Psoas muscle (tissue), 8 donors: ENCODE data around the gene RAB21. TPM values are rescaled to one million over a fixed set of nuclear protein-coding genes. Genes with fewer than 3 reads are reported as not detected.

ENCODE experiments used
- ATAC-seq, 4 donors: fragments of 200-7000 bp; cut with Tn5 transposase; one replicate each; pipeline ENCODE4 v1.9.1; 2020; ENCODE audit warnings: moderate library complexity in 3 of 4, mild to moderate bottlenecking in 2 of 4
- DNase-seq, 2 donors: peaks; one replicate each; pipeline ENCODE4 v3.0.0-alpha.2; 2020
- H3K27ac ChIP-seq: fragments of 200-600 bp; one replicate; pipeline ENCODE4 v1.8.0; 2022
- H3K27me3 ChIP-seq, 3 donors: fragments of 200-600 bp in 1 of 3; one replicate each; pipeline versions ENCODE4 v1.6.1 to v1.8.0; 2013 to 2022; ENCODE audit warnings: low read length in 2 of 3, mild to moderate bottlenecking in 2 of 3, moderate library complexity in 1 of 3; ENCODE audit not compliant: insufficient read depth in 3 of 3
- H3K36me3 ChIP-seq, 2 donors: fragments of 200-600 bp in 1 of 2; one replicate each; pipeline versions ENCODE4 v1.6.1 to v1.8.0; 2013 to 2022; ENCODE audit warnings: low read depth in 1 of 2, mild to moderate bottlenecking in 1 of 2, moderate library complexity in 1 of 2; ENCODE audit not compliant: insufficient read depth in 1 of 2
- H3K4me1 ChIP-seq: fragments of 200-600 bp; one replicate; pipeline ENCODE4 v1.8.0; 2022
- H3K4me3 ChIP-seq: fragments of 200-600 bp; one replicate; pipeline ENCODE4 v1.8.0; 2022; ENCODE audit warnings: mild to moderate bottlenecking
- H3K9me3 ChIP-seq: fragments of 200-600 bp; one replicate; pipeline ENCODE4 v1.8.0; 2022
- WGBS, 3 donors: extraction: QIAGEN DNeasy Blood & Tissue Kit; methylation state at CpG; one replicate each; pipeline versions ENCODE4 v1.1.6 to v1.1.7; 2013; 5-methylcytosine and 5-hydroxymethylcytosine counted together
- intact Hi-C, 2 donors: fragments of 100-400 bp; cut with DNase I; formaldehyde crosslinking; loops; one replicate each; pipeline versions ENCODE4 v1.11.0 to v1.14.2; 2022
- polyA plus RNA-seq, 3 donors: library from polyadenylated mRNA; stranded (reverse); fragments of 200-250 nt; gene quantifications; one replicate each; pipeline ENCODE4 v1.2.3, GENCODE V29; 2013
- total RNA-seq, 4 donors: library from RNA; stranded (reverse); fragmentation: NEBNext Ultra II Directional in 2 of 4; extraction: Animal tissue kit (Norgen Biotek cat#: 25700) in 2 of 4; gene quantifications; one replicate each; pipeline versions ENCODE4 v1.2.1 to v1.2.4, GENCODE V29; 2021 to 2023
- TF ChIP-seq, protein P1 (sequence below): fragments of 200-600 bp; IDR thresholded peaks from one replicate; pipeline ENCODE4 v1.8.0; 2022; ENCODE audit warnings: antibody characterized with exemption
- donor health status: healthy with polysubstance abuse.
- donor health status: DM: no; HTN: no; CAD: no; lungs with moderate emphysema.
- donor health status: Bipolar disorder and iron deficiency.
- donor health status: healthy.
- donor health status: DM: yes; HTN: yes; CAD: no.
- donor health status: DM: no; HTN: no; CAD: no.
- donor health status: DM: no; HTN: no; CAD: no.
- donor health status: DM: yes; HTN: yes; CAD: no.

The RAB21 gene
- total and polyA plus RNA-seq, 7 donors = 23.7 to 180 (median 152) TPM

- ATAC-seq (no peak), DNase-seq (no peak)
- no peak overlapping the region for H3K27ac ChIP-seq
- TF ChIP-seq, protein P1, sequence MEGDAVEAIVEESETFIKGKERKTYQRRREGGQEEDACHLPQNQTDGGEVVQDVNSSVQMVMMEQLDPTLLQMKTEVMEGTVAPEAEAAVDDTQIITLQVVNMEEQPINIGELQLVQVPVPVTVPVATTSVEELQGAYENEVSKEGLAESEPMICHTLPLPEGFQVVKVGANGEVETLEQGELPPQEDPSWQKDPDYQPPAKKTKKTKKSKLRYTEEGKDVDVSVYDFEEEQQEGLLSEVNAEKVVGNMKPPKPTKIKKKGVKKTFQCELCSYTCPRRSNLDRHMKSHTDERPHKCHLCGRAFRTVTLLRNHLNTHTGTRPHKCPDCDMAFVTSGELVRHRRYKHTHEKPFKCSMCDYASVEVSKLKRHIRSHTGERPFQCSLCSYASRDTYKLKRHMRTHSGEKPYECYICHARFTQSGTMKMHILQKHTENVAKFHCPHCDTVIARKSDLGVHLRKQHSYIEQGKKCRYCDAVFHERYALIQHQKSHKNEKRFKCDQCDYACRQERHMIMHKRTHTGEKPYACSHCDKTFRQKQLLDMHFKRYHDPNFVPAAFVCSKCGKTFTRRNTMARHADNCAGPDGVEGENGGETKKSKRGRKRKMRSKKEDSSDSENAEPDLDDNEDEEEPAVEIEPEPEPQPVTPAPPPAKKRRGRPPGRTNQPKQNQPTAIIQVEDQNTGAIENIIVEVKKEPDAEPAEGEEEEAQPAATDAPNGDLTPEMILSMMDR = no peak
- 93 to 97% (median 95%) methylated on average over 6 of the region's 6 CpGs for WGBS, 3 donors
- intact Hi-C loops = no loop called here
- peaks cover 63% of the 10 kb centered on the region for H3K4me1 ChIP-seq
- peaks cover 2 to 4% of the 10 kb centered on the region in 2 donors for H3K36me3 ChIP-seq
- no peaks in the 10 kb centered on the region for H3K27me3 ChIP-seq
- H3K4me3 ChIP-seq = no peak overlapping the region
- H3K9me3 ChIP-seq = peaks cover 23% of the 10 kb centered on the region
Observed at GRCh38 chr12:71764587-71765321, 10.1 kb downstream of the RAB21 start.

- Histone ChIP-seq H3K27me3 (no peaks in the 10 kb centered on the region), H3K4me1 (peaks cover 69% of the 10 kb centered on the region), H3K9me3 (peaks cover 8% of the 10 kb centered on the region), H3K27ac (no peak overlapping the region), H3K4me3 (no peak overlapping the region), H3K36me3 (peaks cover 0 to 17% of the 10 kb centered on the region in 2 donors)
- TF ChIP-seq, protein P1 = no peak
- DNase-seq (no peak), ATAC-seq (peak in 1 of 4 donors; percentile 28)
- 35 to 55% (median 36%) methylated on average over 2 of the region's 2 CpGs for WGBS, 3 donors
- intact Hi-C loops = no loop called here
Observed at GRCh38 chr12:71766202-71766601, 11.5 kb downstream of the RAB21 start.

GRCh38 chr12:71767183-71767582, 12.5 kb downstream of the RAB21 start:
- no peaks in the 10 kb centered on the region for H3K9me3 ChIP-seq
- H3K27ac ChIP-seq = no peak overlapping the region
- intact Hi-C loops = no loop called here
- TF ChIP-seq, protein P1 = no peak
- H3K4me1 ChIP-seq = peaks cover 69% of the 10 kb centered on the region
- H3K36me3 ChIP-seq = peaks cover 0 to 27% of the 10 kb centered on the region in 2 donors
- no peak overlapping the region for H3K4me3 ChIP-seq
- no peaks in the 10 kb centered on the region for H3K27me3 ChIP-seq
- DNase-seq (no peak), ATAC-seq (no peak)
- WGBS, 3 donors = 84 to 90% (median 85%) methylated on average over 5 of the region's 5 CpGs

DNA sequence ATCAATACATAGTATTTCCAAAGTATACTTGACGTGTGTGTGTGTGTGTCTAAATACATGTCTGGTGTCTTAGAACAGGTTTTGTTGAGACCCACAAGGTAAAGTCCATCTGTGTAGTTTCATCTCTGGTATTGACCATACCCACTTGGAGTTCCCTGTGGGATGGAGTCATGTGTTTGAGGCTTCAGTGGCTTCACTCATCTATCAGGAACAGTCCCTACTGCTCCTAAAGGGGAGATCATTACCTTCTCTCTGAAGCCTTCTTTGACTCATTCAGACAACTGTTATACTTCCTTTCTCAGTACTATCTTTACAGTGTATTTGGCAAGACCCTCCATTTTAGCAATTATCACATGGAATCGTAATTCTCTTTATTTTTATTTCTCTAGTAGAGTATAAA, 14.2 kb downstream of the RAB21 start:
- Histone ChIP-seq H3K4me3 (no peak overlapping the region), H3K4me1 (peaks cover 59% of the 10 kb centered on the region)

More for the DNA sequence above, 14.2 kb downstream of the RAB21 start:
- no peaks in the 10 kb centered on the region for H3K9me3 ChIP-seq
- DNase-seq = no peak
- peak in 3 of 4 donors; percentile 40 to 56 (median 50) for ATAC-seq
- peaks cover 0 to 44% of the 10 kb centered on the region in 2 donors for H3K36me3 ChIP-seq
- H3K27me3 ChIP-seq = no peaks in the 10 kb centered on the region
- TF ChIP-seq, protein P1 = no peak
- intact Hi-C loops = no loop called here
- WGBS, 3 donors = 85 to 88% (median 88%) methylated on average over 2 of the region's 2 CpGs
- no peak overlapping the region for H3K27ac ChIP-seq
